HepG2 (cell line): ENCODE data around the gene PHF21B. TPM values are rescaled to one million over a fixed set of nuclear protein-coding genes. Genes with fewer than 3 reads are reported as not detected.

Source experiments
- ARNTL ChIP-seq: sonication (generic); formaldehyde crosslinking; IDR thresholded peaks from 2 replicates; pipeline ENCODE4 v1.4.0; 2020; ENCODE audit warnings: mild to moderate bottlenecking, missing genetic modification reagents
- ATM ChIP-seq: fragments of 450-650 bp; IDR thresholded peaks from 2 replicates; pipeline ENCODE4 v1.7.1; 2017; ENCODE audit warnings: mild to moderate bottlenecking, borderline replicate concordance
- HHEX ChIP-seq: IDR thresholded peaks from 2 replicates; pipeline ENCODE4 v1.6.1; 2016; ENCODE audit warnings: control low read depth
- JUNB ChIP-seq: sonication (generic); formaldehyde crosslinking; IDR thresholded peaks from 2 replicates; pipeline ENCODE4 v1.8.0; 2022; ENCODE audit warnings: missing genetic modification reagents, mild to moderate bottlenecking, borderline replicate concordance
- MTA3 ChIP-seq: sonication (generic); formaldehyde crosslinking; IDR thresholded peaks from 2 replicates; pipeline ENCODE4 v1.4.0; 2020; ENCODE audit warnings: missing genetic modification reagents
- NFE2L2 ChIP-seq: fragments of 150-350 bp; IDR thresholded peaks from 2 replicates; pipeline ENCODE4 v1.6.1; 2014; ENCODE audit warnings: low read length
- NFYC ChIP-seq: IDR thresholded peaks from 2 replicates; pipeline ENCODE4 v1.6.1; 2016; ENCODE audit warnings: missing genetic modification reagents, missing compliant biosample characterization
- SKI ChIP-seq: fragments of 450-650 bp; IDR thresholded peaks from one replicate; pipeline ENCODE4 v1.6.1; 2018; ENCODE audit warnings: mild to moderate bottlenecking; ENCODE audit not compliant: partially characterized antibody
- SNRNP70 ChIP-seq: fragments of 200-400 bp; formaldehyde crosslinking; IDR thresholded peaks from 2 replicates; pipeline ENCODE4 v1.6.1; 2017; ENCODE audit warnings: mild to moderate bottlenecking, low read depth, low read length, moderate library complexity
- STAT5B ChIP-seq: sonication (generic); formaldehyde crosslinking; IDR thresholded peaks from 2 replicates; pipeline ENCODE4 v1.4.0; 2020; ENCODE audit warnings: missing genetic modification reagents
- TCF12 ChIP-seq, 2 experiments: fragments of 450-650 bp in 1 of 2; sonication (generic) in 1 of 2; formaldehyde crosslinking in 1 of 2; IDR thresholded peaks; 2 replicates each; pipeline versions ENCODE4 v1.6.1 to v1.8.0; 2017 to 2022; ENCODE audit warnings: antibody characterized with exemption in 1 of 2, mild to moderate bottlenecking in 1 of 2, missing genetic modification reagents in 1 of 2, moderate library complexity in 1 of 2
- ZBTB33 ChIP-seq: sonication (generic); formaldehyde crosslinking; IDR thresholded peaks from 2 replicates; pipeline ENCODE4 v1.4.0; 2020; ENCODE audit warnings: missing genetic modification reagents
- ZNF10 ChIP-seq: sonication (generic); formaldehyde crosslinking; IDR thresholded peaks from 2 replicates; pipeline ENCODE4 v1.4.0; 2020; ENCODE audit warnings: mild to moderate bottlenecking, low read depth, missing genetic modification reagents, borderline replicate concordance
- ZNF280D ChIP-seq: sonication (generic); formaldehyde crosslinking; IDR thresholded peaks from 2 replicates; pipeline ENCODE4 v1.5.1; 2020; ENCODE audit warnings: mild to moderate bottlenecking, missing genetic modification reagents
- ZNF350 ChIP-seq: sonication (generic); formaldehyde crosslinking; IDR thresholded peaks from 2 replicates; pipeline ENCODE4 v1.4.0; 2020; ENCODE audit warnings: mild to moderate bottlenecking, low read depth, missing genetic modification reagents, borderline replicate concordance
- ZNF382 ChIP-seq: sonication (generic); formaldehyde crosslinking; IDR thresholded peaks from 2 replicates; pipeline ENCODE4 v1.5.0; 2020; ENCODE audit warnings: missing genetic modification reagents, mild to moderate bottlenecking, borderline replicate concordance
- ZNF564 ChIP-seq: sonication (generic); formaldehyde crosslinking; IDR thresholded peaks from 2 replicates; pipeline ENCODE4 v1.8.1; 2023; ENCODE audit warnings: mild to moderate bottlenecking, missing genetic modification reagents
- ZNF746 ChIP-seq: sonication (generic); formaldehyde crosslinking; IDR thresholded peaks from 2 replicates; pipeline ENCODE4 v1.8.0; 2022; ENCODE audit warnings: mild to moderate bottlenecking, missing genetic modification reagents
- polyA plus RNA-seq, 8 experiments: library from polyadenylated mRNA; depleted of rRNA in 3 of 8; stranded (reverse) in 7 of 8; unstranded in 1 of 8; fragments of >200 nt; fragmentation: Illumina TruSeq in 4 of 8; extraction: Trizol in 4 of 8; gene quantifications; 2 replicates each; pipeline versions ENCODE4 v1.2.1 to v1.2.3, GENCODE V29; 2011 to 2016; ENCODE audit warnings: low read depth in 4 of 8, missing spikeins in 1 of 8, mixed read lengths in 1 of 8; ENCODE audit not compliant: insufficient read depth in 1 of 8
- total RNA-seq, 5 experiments: library from RNA; depleted of rRNA; stranded (reverse); fragments of >200 nt; fragmentation: Illumina TruSeq; extraction: Trizol; gene quantifications; 2 replicates each; pipeline ENCODE4 v1.2.3, GENCODE V29; 2016; ENCODE audit warnings: low read depth in 1 of 5
- TF ChIP-seq, protein P1 (sequence below): sonication (generic); formaldehyde crosslinking; IDR thresholded peaks from 2 replicates; pipeline ENCODE4 v1.4.0; 2020; ENCODE audit warnings: missing genetic modification reagents

Gene PHF21B
- total and polyA plus RNA-seq, 2 of the 13 experiments (the other 11 are each of a cell fraction or from before 2014, with no cell fraction given) = not detected

DNA sequence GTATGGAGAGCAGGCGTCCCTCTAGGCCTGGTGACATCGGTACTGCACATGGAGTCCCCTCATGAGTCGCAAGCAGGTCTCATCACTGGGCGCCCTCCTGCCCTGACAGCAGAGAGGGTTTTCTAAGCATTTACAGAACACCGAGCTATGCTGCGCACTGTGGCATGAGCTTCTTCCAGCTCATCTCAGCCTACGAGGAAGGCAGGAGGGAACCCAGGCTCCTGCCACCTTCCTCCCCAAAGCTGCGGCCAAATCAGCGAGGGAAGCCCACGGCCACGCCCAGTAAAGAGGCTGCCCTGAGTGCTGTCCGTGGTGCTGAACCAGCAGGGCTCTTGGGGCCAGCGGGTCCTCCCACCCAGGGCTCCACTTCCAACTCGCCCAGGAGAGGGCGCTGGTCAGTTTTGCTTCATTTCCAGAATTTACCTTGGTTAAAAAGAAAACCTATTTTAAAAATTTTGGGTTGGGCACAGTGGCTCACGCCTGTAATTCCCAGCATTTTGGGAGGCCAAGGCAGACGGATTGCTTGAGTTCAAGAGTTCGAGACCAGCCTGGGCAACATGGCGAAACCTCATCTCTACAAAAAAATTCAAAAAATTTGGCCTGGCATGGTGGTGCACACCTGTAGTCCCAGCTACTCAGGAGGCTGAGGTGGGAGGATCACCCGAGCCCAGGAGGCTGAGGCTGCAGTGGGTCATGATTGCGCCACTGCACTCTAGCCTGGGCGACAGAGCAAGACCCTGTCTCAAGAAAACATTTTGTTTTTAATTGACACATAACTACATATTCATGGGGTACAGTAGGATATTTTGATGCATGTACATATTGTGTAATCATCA, 34.2 kb downstream of the PHF21B start (continued):
- TF ChIP-seq, protein P1, sequence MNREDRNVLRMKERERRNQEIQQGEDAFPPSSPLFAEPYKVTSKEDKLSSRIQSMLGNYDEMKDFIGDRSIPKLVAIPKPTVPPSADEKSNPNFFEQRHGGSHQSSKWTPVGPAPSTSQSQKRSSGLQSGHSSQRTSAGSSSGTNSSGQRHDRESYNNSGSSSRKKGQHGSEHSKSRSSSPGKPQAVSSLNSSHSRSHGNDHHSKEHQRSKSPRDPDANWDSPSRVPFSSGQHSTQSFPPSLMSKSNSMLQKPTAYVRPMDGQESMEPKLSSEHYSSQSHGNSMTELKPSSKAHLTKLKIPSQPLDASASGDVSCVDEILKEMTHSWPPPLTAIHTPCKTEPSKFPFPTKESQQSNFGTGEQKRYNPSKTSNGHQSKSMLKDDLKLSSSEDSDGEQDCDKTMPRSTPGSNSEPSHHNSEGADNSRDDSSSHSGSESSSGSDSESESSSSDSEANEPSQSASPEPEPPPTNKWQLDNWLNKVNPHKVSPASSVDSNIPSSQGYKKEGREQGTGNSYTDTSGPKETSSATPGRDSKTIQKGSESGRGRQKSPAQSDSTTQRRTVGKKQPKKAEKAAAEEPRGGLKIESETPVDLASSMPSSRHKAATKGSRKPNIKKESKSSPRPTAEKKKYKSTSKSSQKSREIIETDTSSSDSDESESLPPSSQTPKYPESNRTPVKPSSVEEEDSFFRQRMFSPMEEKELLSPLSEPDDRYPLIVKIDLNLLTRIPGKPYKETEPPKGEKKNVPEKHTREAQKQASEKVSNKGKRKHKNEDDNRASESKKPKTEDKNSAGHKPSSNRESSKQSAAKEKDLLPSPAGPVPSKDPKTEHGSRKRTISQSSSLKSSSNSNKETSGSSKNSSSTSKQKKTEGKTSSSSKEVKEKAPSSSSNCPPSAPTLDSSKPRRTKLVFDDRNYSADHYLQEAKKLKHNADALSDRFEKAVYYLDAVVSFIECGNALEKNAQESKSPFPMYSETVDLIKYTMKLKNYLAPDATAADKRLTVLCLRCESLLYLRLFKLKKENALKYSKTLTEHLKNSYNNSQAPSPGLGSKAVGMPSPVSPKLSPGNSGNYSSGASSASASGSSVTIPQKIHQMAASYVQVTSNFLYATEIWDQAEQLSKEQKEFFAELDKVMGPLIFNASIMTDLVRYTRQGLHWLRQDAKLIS = no peak
- TF ChIP-seq STAT5B (peak; percentile 57; the same call in 1 of the 2 replicates), ZNF280D (CRISPR knock-in tag) (0 out of 2 replicates have a peak, but pooled peaks have one; percentile 60), TCF12 (IDR thresholded peaks at IDR 0.05) (no peak), TCF12 (CRISPR knock-in tag; IDR thresholded peaks at IDR 0.05) (no peak), ARNTL (CRISPR knock-in tag) (peak; percentile 67; the same call in 1 of the 2 replicates), ATM (no peak), ZNF382 (CRISPR knock-in tag) (no peak), JUNB (no peak; the same call in 1 of the 2 replicates), NFE2L2 (no peak), SKI (no peak), ZBTB33 (CRISPR knock-in tag) (no peak), ZNF564 (CRISPR knock-in tag) (peak; percentile 77; the same call in 1 of the 2 replicates), ZNF746 (peak; percentile 71; the same call in 1 of the 2 replicates), ZNF10 (CRISPR knock-in tag) (no peak), MTA3 (0 out of 2 replicates have a peak, but pooled peaks have one; percentile 50), NFYC (CRISPR knock-in tag) (no peak; the same call in 1 of the 2 replicates), HHEX (CRISPR knock-in tag) (peak; percentile 20; the same call in 1 of the 2 replicates), SNRNP70 (no peak), ZNF350 (CRISPR knock-in tag) (peak; percentile 59; the same call in 1 of the 2 replicates)
